GM12878 (cell line): ENCODE results near the gene DCDC2C. TPM values are rescaled to one million over a fixed set of nuclear protein-coding genes. Genes with fewer than 3 reads are reported as not detected.

ENCODE experiments used
- ATAC-seq: fragments of 200-7000 bp; cut with Tn5 transposase; 3 replicates; pipeline ENCODE4 v1.9.1; 2020; ENCODE audit warnings: mild to moderate bottlenecking, moderate library complexity
- BruUV-seq: library from RNA; stranded (reverse); fragments of 400-500 nt; replicated peaks from 2 replicates; lab custom pipeline; 2021; lab: Mats Ljungman, UMichigan
- CTCF ChIA-PET: fragments of 300-600 bp; sonication (Branson Sonifier 250); formaldehyde crosslinking; extraction: SDS; loops from one replicate; lab custom pipeline; 2021; ENCODE audit warnings: inconsistent platforms; lab: Yijun Ruan, JAX
- POLR2A ChIA-PET: fragments of 350-600 bp; formaldehyde crosslinking; extraction: SDS; loops from one replicate; lab custom pipeline; 2021; ENCODE audit warnings: inconsistent platforms; lab: Charles Lee
- RAD21 ChIA-PET: fragments of 300-600 bp; sonication (Branson Sonifier 250); formaldehyde crosslinking; loops from one replicate; lab custom pipeline; 2023; ENCODE audit warnings: antibody characterized with exemption; ENCODE audit not compliant: unreplicated experiment; lab: Charles Lee
- SMC1A ChIA-PET: fragments of 300-600 bp; sonication (Branson Sonifier 250); formaldehyde crosslinking; loops from one replicate; lab custom pipeline; 2023; ENCODE audit not compliant: unreplicated experiment, uncharacterized antibody; lab: Charles Lee
- DNase-seq: peaks from one replicate; pipeline ENCODE4 v3.0.0-alpha.2; 2011; ENCODE audit warnings: low read depth, low spot score
- FAIRE-seq: peaks from 3 replicates; lab custom pipeline; 2011; peaks lifted over from hg19 to GRCh38; lab: Jason Lieb, UNC
- H2AFZ ChIP-seq: 2 replicates; pipeline ENCODE4 v1.6.0; 2011; ENCODE audit warnings: low read depth, low read length, control low read depth; ENCODE audit not compliant: control insufficient read depth
- H3K27ac ChIP-seq: 2 replicates; pipeline ENCODE4 v1.5.1; 2011; ENCODE audit warnings: control low read depth; ENCODE audit not compliant: control insufficient read depth, insufficient read depth
- H3K27me3 ChIP-seq, 2 experiments: replicated peaks in 1 of 2; 2 replicates each; pipeline versions ENCODE4 v1.6.0 to v1.6.1; 2011; ENCODE audit warnings: low read length in 1 of 2; ENCODE audit not compliant: control insufficient read depth in 2 of 2, insufficient read depth in 2 of 2
- H3K36me3 ChIP-seq, 2 experiments: 2 replicates each; pipeline ENCODE4 v1.5.1; 2011; ENCODE audit warnings: low read length in 1 of 2; ENCODE audit not compliant: control insufficient read depth in 2 of 2, insufficient read depth in 2 of 2
- H3K4me1 ChIP-seq: 2 replicates; pipeline ENCODE4 v1.6.1; 2011; ENCODE audit warnings: mild to moderate bottlenecking, low read length, moderate library complexity, mixed read lengths; ENCODE audit not compliant: control insufficient read depth, insufficient read depth
- H3K4me2 ChIP-seq: 2 replicates; pipeline ENCODE4 v1.6.0; 2011; ENCODE audit warnings: control low read depth; ENCODE audit not compliant: control insufficient read depth, insufficient read depth
- H3K4me3 ChIP-seq: fragments of 200-600 bp; sonication (generic); 2 replicates; pipeline ENCODE4 v1.5.1; 2016
- H3K79me2 ChIP-seq: 2 replicates; pipeline ENCODE4 v1.6.0; 2011; ENCODE audit warnings: low read length; ENCODE audit not compliant: control insufficient read depth, insufficient read depth
- H3K9ac ChIP-seq: 2 replicates; pipeline ENCODE4 v1.8.0; 2011; ENCODE audit warnings: low read length, control low read depth, mixed read lengths; ENCODE audit not compliant: control insufficient read depth, insufficient read depth
- H3K9me3 ChIP-seq: replicated peaks from 3 replicates; pipeline ENCODE4 v1.5.1; 2011; ENCODE audit warnings: mild to moderate bottlenecking, low read length; ENCODE audit not compliant: control insufficient read depth, insufficient read depth
- H4K20me1 ChIP-seq: 2 replicates; pipeline ENCODE4 v1.6.0; 2011; ENCODE audit not compliant: control insufficient read depth, insufficient read depth
- EED ChIP-seq: sonication (generic); IDR thresholded peaks from 2 replicates; pipeline ENCODE4 v1.6.1; 2016; ENCODE audit warnings: antibody characterized with exemption, low read depth
- GABPA ChIP-seq: IDR thresholded peaks from 2 replicates; pipeline ENCODE4 v1.6.1; 2014; ENCODE audit warnings: antibody characterized with exemption, low read depth, mild to moderate bottlenecking, inconsistent platforms
- MXI1 ChIP-seq: fragments of 150-350 bp; IDR thresholded peaks from 2 replicates; pipeline ENCODE4 v1.6.1; 2011; ENCODE audit warnings: low read depth, mild to moderate bottlenecking, inconsistent platforms, low read length, improper control_type of control experiment
- NFXL1 ChIP-seq: fragments of 450-650 bp; IDR thresholded peaks from 2 replicates; pipeline ENCODE4 v1.6.1; 2017; ENCODE audit warnings: antibody characterized with exemption, mild to moderate bottlenecking, borderline replicate concordance
- POU2F2 ChIP-seq: IDR thresholded peaks from 3 replicates; pipeline ENCODE4 v1.6.1; 2011; ENCODE audit warnings: low read depth, mild to moderate bottlenecking, low read length, borderline replicate concordance
- SMAD1 ChIP-seq: fragments of 450-650 bp; IDR thresholded peaks from 2 replicates; pipeline ENCODE4 v1.6.1; 2018; ENCODE audit warnings: mild to moderate bottlenecking, low read depth; ENCODE audit not compliant: partially characterized antibody
- SMAD5 ChIP-seq: IDR thresholded peaks from 2 replicates; pipeline ENCODE4 v1.6.1; 2016; ENCODE audit warnings: antibody characterized with exemption, low read depth
- ZNF24 ChIP-seq: fragments of 450-650 bp; IDR thresholded peaks from 2 replicates; pipeline ENCODE4 v1.6.1; 2017; ENCODE audit warnings: antibody characterized with exemption, mild to moderate bottlenecking
- WGBS: methylation state at CpG from one replicate; pipeline ENCODE4 v1.1.6; 2016; ENCODE audit warnings: low lambda C conversion rate; ENCODE audit not compliant: insufficient replicate concordance, insufficient coverage; ENCODE audit errors: missing lambda C conversion rate; 5-methylcytosine and 5-hydroxymethylcytosine counted together
- in situ Hi-C: fragments of 300-500 bp; cut with MboI; formaldehyde crosslinking; loops from 9 replicates; pipeline ENCODE4 v1.14.3; 2018; ENCODE audit warnings: mixed read lengths
- intact Hi-C: fragments of 100-400 bp; cut with micrococcal nuclease; formaldehyde crosslinking; loops from one replicate; pipeline ENCODE4 v1.14.2; 2022; ENCODE audit not compliant: unreplicated experiment
- polyA plus RNA-seq, 11 experiments: library from polyadenylated mRNA; depleted of rRNA in 4 of 11; unstranded in 6 of 11; stranded (reverse) in 5 of 11; fragments of >200 nt; fragmentation: Nextera tagmentation in 4 of 11; fragmentation: Illumina TruSeq in 1 of 11; extraction: Ambion mirVana in 4 of 11; extraction: Trizol in 1 of 11; gene quantifications; 1 replicate in 1 of 11; 2 replicates in 10 of 11; pipeline versions ENCODE4 v1.2.1 to v1.2.3, GENCODE V29; 2011 to 2016; ENCODE audit warnings: inconsistent platforms in 2 of 11, missing spikeins in 2 of 11, low read depth in 1 of 11
- total RNA-seq, 4 experiments: library from RNA; depleted of rRNA in 3 of 4; stranded (reverse); fragments of >200 nt in 3 of 4; fragmentation: Illumina TruSeq in 1 of 4; extraction: Trizol in 1 of 4; gene quantifications; 2 replicates each; pipeline versions ENCODE4 v1.2.1 to v1.2.3, GENCODE V29; 2013 to 2021
- TF ChIP-seq, protein P1 (sequence below): fragments of 450-650 bp; formaldehyde crosslinking; IDR thresholded peaks from 2 replicates; pipeline ENCODE4 v1.4.0; 2020; ENCODE audit warnings: mild to moderate bottlenecking, moderate library complexity
- TF ChIP-seq, protein P2 (sequence below): IDR thresholded peaks from 2 replicates; pipeline ENCODE4 v1.6.1; 2012; ENCODE audit warnings: low read depth, low read length, improper control_type of control experiment
- TF ChIP-seq, protein P3 (sequence below): fragments of 450-650 bp; formaldehyde crosslinking; IDR thresholded peaks from 2 replicates; pipeline ENCODE4 v1.5.0; 2022; ENCODE audit warnings: mild to moderate bottlenecking, missing genetic modification characterization
- TF ChIP-seq, protein P4 (sequence below): IDR thresholded peaks from 2 replicates; pipeline ENCODE4 v1.6.1; 2011; ENCODE audit warnings: borderline replicate concordance, low read depth, mild to moderate bottlenecking, moderate library complexity, low read length; ENCODE audit not compliant: insufficient read depth, poor library complexity, severe bottlenecking

The DCDC2C gene
- total and polyA plus RNA-seq, 10 of the 15 experiments (the other 5 are each of a cell fraction or from before 2014, with no cell fraction given), result not detected

DNA sequence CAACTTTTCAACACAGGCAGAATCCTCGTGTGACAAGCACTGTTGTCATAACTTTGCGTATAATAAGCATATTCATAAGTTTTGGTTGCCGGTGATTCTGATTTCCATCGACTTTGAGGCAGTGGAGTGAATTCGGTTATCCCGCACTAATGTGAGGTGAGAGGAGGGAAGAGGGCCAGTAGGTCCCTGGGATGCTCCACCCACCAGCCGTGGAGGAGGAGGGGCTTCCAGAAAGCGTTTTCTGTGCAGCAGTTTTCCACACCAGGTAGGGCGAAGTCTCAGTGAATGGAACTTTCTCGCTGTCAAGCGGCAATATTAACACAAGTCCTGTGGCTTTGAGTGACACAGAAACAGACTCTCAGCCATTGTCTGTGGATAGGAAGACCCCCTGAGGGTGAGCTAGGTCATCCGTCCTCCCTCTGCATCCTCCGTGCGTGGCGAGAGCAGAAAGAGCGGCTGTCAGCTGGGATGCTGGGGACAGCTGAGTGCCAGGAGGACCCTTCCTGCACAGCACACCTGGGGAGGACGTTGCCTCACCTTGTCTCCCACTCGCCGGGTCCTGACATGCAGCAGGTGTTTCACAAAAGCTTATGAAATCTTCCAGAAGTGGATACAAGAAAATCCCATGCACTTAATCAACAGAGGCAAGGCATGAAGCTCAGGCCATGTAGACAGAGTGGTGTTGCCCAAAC lies 67.5 kb downstream of the DCDC2C start (continued):
- TF ChIP-seq, protein P1, sequence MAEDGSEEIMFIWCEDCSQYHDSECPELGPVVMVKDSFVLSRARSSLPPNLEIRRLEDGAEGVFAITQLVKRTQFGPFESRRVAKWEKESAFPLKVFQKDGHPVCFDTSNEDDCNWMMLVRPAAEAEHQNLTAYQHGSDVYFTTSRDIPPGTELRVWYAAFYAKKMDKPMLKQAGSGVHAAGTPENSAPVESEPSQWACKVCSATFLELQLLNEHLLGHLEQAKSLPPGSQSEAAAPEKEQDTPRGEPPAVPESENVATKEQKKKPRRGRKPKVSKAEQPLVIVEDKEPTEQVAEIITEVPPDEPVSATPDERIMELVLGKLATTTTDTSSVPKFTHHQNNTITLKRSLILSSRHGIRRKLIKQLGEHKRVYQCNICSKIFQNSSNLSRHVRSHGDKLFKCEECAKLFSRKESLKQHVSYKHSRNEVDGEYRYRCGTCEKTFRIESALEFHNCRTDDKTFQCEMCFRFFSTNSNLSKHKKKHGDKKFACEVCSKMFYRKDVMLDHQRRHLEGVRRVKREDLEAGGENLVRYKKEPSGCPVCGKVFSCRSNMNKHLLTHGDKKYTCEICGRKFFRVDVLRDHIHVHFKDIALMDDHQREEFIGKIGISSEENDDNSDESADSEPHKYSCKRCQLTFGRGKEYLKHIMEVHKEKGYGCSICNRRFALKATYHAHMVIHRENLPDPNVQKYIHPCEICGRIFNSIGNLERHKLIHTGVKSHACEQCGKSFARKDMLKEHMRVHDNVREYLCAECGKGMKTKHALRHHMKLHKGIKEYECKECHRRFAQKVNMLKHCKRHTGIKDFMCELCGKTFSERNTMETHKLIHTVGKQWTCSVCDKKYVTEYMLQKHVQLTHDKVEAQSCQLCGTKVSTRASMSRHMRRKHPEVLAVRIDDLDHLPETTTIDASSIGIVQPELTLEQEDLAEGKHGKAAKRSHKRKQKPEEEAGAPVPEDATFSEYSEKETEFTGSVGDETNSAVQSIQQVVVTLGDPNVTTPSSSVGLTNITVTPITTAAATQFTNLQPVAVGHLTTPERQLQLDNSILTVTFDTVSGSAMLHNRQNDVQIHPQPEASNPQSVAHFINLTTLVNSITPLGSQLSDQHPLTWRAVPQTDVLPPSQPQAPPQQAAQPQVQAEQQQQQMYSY (CRISPR knock-in tag), result no peak
- TF ChIP-seq GABPA (no peak), POU2F2 (no peak), ZNF24 (no peak)

DNA sequence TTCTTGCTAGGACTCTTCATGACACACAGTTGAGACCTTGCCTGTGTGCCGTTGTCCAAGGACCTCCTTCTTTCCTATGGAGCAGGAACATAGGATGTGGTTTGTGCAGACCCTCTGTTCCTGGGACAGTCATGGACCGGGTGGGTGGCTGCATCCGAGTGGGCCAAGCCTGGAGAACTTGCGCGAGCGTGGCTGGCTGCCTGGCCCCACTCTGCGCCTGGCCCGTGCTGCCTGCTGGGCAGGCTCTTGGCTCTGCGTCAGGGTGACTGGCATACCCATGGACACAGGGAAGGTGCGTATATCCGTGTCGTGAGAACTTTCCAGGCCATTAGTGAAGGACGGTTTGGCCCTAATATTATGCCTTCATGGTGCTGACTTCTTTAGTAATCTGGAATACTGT lies 68.2 kb downstream of the DCDC2C start:
- H3K9me3 ChIP-seq, result no peaks in the 10 kb centered on the region; the same call in 2 of the 3 replicates
- no peaks in the 10 kb centered on the region for H4K20me1 ChIP-seq
- H3K36me3 ChIP-seq, result no peaks in the 10 kb centered on the region
- no peak overlapping the region for H2AFZ ChIP-seq
- H3K27me3 ChIP-seq, result no peaks in the 10 kb centered on the region; a peak in 1 of 4 replicates
- no peak overlapping the region for H3K9ac ChIP-seq
- no peaks in the 10 kb centered on the region for H3K79me2 ChIP-seq
- WGBS, result 38% methylated on average over 13 of the region's 13 CpGs
- DNase-seq, result no peak
- H3K27ac ChIP-seq, result no peak overlapping the region
- intact Hi-C loops (no loop called here), in situ Hi-C loops (no loop called here)
- BruUV-seq, result no TSS peak
- SMC1A ChIA-PET, result no interaction called here
- ATAC-seq, result no peak
- H3K4me2 ChIP-seq, result no peak overlapping the region
- H3K4me1 ChIP-seq, result no peaks in the 10 kb centered on the region
- POLR2A ChIA-PET, result no interaction called here
- RAD21 ChIA-PET, result no interaction called here
- no peak overlapping the region for H3K4me3 ChIP-seq
- FAIRE-seq, result no peak
- CTCF ChIA-PET, result no interaction called here
- TF ChIP-seq SMAD5 (no peak), EED (no peak), ZNF24 (no peak), MXI1 (no peak), SMAD1 (no peak), NFXL1 (no peak)
- TF ChIP-seq, protein P2, sequence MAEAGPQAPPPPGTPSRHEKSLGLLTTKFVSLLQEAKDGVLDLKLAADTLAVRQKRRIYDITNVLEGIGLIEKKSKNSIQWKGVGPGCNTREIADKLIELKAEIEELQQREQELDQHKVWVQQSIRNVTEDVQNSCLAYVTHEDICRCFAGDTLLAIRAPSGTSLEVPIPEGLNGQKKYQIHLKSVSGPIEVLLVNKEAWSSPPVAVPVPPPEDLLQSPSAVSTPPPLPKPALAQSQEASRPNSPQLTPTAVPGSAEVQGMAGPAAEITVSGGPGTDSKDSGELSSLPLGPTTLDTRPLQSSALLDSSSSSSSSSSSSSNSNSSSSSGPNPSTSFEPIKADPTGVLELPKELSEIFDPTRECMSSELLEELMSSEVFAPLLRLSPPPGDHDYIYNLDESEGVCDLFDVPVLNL, result no peak
- TF ChIP-seq, protein P3, sequence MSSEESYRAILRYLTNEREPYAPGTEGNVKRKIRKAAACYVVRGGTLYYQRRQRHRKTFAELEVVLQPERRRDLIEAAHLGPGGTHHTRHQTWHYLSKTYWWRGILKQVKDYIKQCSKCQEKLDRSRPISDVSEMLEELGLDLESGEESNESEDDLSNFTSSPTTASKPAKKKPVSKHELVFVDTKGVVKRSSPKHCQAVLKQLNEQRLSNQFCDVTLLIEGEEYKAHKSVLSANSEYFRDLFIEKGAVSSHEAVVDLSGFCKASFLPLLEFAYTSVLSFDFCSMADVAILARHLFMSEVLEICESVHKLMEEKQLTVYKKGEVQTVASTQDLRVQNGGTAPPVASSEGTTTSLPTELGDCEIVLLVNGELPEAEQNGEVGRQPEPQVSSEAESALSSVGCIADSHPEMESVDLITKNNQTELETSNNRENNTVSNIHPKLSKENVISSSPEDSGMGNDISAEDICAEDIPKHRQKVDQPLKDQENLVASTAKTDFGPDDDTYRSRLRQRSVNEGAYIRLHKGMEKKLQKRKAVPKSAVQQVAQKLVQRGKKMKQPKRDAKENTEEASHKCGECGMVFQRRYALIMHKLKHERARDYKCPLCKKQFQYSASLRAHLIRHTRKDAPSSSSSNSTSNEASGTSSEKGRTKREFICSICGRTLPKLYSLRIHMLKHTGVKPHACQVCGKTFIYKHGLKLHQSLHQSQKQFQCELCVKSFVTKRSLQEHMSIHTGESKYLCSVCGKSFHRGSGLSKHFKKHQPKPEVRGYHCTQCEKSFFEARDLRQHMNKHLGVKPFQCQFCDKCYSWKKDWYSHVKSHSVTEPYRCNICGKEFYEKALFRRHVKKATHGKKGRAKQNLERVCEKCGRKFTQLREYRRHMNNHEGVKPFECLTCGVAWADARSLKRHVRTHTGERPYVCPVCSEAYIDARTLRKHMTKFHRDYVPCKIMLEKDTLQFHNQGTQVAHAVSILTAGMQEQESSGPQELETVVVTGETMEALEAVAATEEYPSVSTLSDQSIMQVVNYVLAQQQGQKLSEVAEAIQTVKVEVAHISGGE, result no peak
- TF ChIP-seq, protein P4, sequence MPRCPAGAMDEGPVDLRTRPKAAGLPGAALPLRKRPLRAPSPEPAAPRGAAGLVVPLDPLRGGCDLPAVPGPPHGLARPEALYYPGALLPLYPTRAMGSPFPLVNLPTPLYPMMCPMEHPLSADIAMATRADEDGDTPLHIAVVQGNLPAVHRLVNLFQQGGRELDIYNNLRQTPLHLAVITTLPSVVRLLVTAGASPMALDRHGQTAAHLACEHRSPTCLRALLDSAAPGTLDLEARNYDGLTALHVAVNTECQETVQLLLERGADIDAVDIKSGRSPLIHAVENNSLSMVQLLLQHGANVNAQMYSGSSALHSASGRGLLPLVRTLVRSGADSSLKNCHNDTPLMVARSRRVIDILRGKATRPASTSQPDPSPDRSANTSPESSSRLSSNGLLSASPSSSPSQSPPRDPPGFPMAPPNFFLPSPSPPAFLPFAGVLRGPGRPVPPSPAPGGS, result no peak
